GM10266 (cell line): ENCODE results near the gene ITGA11.

Experiments used
- DNase-seq: peaks from one replicate; pipeline ENCODE4 v3.0.0; 2012; ENCODE audit errors: extremely low spot score
- CTCF ChIP-seq: IDR thresholded peaks from 2 replicates; pipeline ENCODE4 v1.5.1; 2012; ENCODE audit warnings: mild to moderate bottlenecking, low read depth; ENCODE audit not compliant: control insufficient read depth, insufficient read depth; ENCODE audit errors: missing control alignments

ITGA11 gene

GRCh38 chr15:68281008-68281407 lies 151.0 kb downstream of the ITGA11 start:
- TF ChIP-seq CTCF, result no peak
- DNase-seq, result no peak

- no peak for DNase-seq
These were observed 151.9 kb downstream of the ITGA11 start for GRCh38 chr15:68279779-68280753.

GRCh38 chr15:68278595-68279405 lies 153.2 kb downstream of the ITGA11 start:
- no peak for DNase-seq
- TF ChIP-seq CTCF, result no peak

More at GRCh38 chr15:68279779-68280753, 151.9 kb downstream of the ITGA11 start:
- no peak for TF ChIP-seq CTCF

GRCh38 chr15:68278345-68278594 lies 153.7 kb downstream of the ITGA11 start:
- DNase-seq, result no peak
- TF ChIP-seq CTCF, result no peak

GRCh38 chr15:68277603-68278344 lies 154.2 kb downstream of the ITGA11 start, which contains the start of gene FEM1B:
Gene FEM1B (plus strand): TSS chr15:68277745. CDS start chr15:68278418, 673 bp downstream.
- peak; percentile 55 for TF ChIP-seq CTCF
- peak; percentile 90 for DNase-seq

GRCh38 chr15:68277131-68277602 lies 154.8 kb downstream of the ITGA11 start:
- TF ChIP-seq CTCF, result no peak
- no peak for DNase-seq
